SK-N-MC (cell line): ENCODE results near the gene MORN3.
"Not testable (repeated sequence)": the region's sequence is repeated elsewhere in the genome, so short reads cannot be mapped to it uniquely, and the experiment has no call there.

Source experiments
- DNase-seq: peaks from one replicate; pipeline ENCODE4 v3.0.0-alpha.2; 2011; ENCODE audit warnings: low read depth, low spot score
- H3K27ac ChIP-seq: fragments of 200-600 bp; sonication (generic); 2 replicates; pipeline ENCODE4 v1.5.1; 2016; ENCODE audit warnings: mixed run types
- H3K36me3 ChIP-seq: fragments of 200-600 bp; sonication (generic); 2 replicates; pipeline ENCODE4 v1.6.1; 2017; ENCODE audit warnings: antibody characterized with exemption, low read length, mixed read lengths; ENCODE audit not compliant: insufficient read depth
- H3K4me3 ChIP-seq: fragments of 200-600 bp; sonication (generic); 2 replicates; pipeline ENCODE4 v1.5.1; 2016
- H3K9ac ChIP-seq: fragments of 200-600 bp; sonication (generic); 2 replicates; pipeline ENCODE4 v1.8.0; 2017; ENCODE audit warnings: mixed run types, mixed read lengths; ENCODE audit not compliant: insufficient read length
- H3K9me3 ChIP-seq: fragments of 200-600 bp; sonication (generic); 2 replicates; pipeline ENCODE4 v1.6.1; 2017; ENCODE audit warnings: low read depth, mild to moderate bottlenecking, antibody characterized with exemption, low read length, moderate library complexity, mixed read lengths
- EZH2 ChIP-seq: fragments of 200-600 bp; sonication (generic); IDR thresholded peaks from one replicate; pipeline ENCODE4 v1.6.1; 2017; ENCODE audit warnings: antibody characterized with exemption
- FOXP2 ChIP-seq: optimal IDR thresholded peaks from 2 replicates; pipeline ENCODE3; 2011; ENCODE audit warnings: mild to moderate bottlenecking, moderate library complexity; ENCODE audit not compliant: insufficient read depth; ENCODE audit errors: extremely low read length, control extremely low read depth
- POLR2AphosphoS5 ChIP-seq: IDR thresholded peaks from 2 replicates; pipeline ENCODE4 v1.6.1; 2012; ENCODE audit warnings: mild to moderate bottlenecking, low read depth, low read length, borderline replicate concordance

Gene MORN3

GRCh38 chr12:121669521-121669900 lies at the start of gene MORN3:
Gene MORN3 (minus strand): TSS chr12:121669654. CDS start chr12:121669483, 171 bp downstream.
- TF ChIP-seq POLR2AphosphoS5: no peak
- TF ChIP-seq FOXP2: no peak
- TF ChIP-seq EZH2: no peak
- Histone ChIP-seq H3K9me3 (no peaks in the 10 kb centered on the region), H3K27ac (no peak within 1 kb of the TSS), H3K4me3 (no peak within 1 kb of the TSS), H3K36me3 (no peaks in the 10 kb centered on the region), H3K9ac (no peak within 1 kb of the TSS)
- no peak for DNase-seq

DNA sequence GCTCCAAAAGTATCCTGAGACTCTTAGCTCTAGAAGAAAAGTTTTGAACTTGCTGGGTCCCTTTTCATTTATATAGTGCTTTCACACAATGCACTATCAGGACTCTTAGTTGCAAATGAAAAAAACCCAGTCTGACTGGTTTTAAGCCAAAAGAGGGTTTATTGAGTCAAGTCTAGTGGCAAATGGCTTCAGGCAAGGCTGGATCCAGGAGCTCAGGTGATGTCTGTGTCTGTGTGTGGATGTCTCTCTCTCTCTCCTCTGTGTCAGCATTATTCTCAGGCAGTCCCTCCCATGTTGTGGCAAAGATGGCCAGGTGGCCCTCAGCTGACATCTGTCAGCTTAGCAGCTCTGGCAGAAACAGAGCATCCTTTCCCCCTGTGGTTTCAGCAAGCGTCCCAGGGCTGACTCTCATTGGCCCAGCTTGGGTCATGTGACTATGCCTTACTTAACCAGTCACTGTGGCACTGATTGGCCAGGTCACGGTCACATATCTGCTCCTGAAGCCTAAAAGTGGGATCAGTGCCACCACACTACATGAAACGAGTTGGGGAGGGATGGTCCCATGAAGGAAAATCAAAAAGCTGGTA lies 49.3 kb upstream of the MORN3 start:
- no peak overlapping the region for H3K27ac ChIP-seq
- H3K9ac ChIP-seq: no peak overlapping the region
- TF ChIP-seq POLR2AphosphoS5: no peak
- no peak for TF ChIP-seq EZH2
- no peak for TF ChIP-seq FOXP2
- H3K4me3 ChIP-seq: no peak overlapping the region
- H3K9me3 ChIP-seq: no peaks in the 10 kb centered on the region
- peaks cover 5% of the 10 kb centered on the region; the same call in 1 of the 2 replicates for H3K36me3 ChIP-seq
- DNase-seq: no peak

DNA sequence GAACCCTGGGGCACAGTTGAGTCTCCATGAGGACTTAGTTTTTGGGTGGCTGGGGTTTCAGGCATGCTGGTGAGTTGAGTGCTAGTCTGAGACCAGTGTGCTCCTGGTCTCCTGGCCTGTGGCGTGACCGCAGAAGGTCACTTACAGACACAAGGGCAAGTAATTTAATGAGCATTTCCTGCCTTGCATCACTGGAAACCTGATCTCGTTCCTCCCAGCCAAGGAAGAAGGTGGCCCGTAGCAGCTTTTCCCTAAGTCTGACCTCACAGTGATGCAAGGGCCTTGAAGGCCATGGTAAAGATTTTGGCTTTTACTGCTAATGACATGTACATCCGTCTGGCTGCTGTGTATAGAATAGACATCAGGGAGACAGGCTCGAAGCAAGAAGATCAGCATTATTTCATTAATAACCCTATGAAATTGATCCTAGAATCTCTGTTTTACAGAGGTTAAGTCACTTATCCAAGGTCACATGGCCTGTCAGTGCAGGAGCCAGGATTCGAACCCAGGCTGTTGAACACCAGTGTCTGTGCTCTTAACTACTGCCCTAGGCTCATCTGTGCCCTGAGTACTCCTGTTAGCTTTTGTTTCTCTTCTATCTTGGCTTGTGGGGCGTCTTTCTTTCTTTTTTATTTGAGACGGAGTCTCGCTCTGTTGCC lies 47.7 kb upstream of the MORN3 start:
- Histone ChIP-seq H3K36me3 (peaks cover 5% of the 10 kb centered on the region; the same call in 1 of the 2 replicates), H3K9ac (no peak overlapping the region), H3K9me3 (no peaks in the 10 kb centered on the region), H3K27ac (no peak overlapping the region), H3K4me3 (no peak overlapping the region)
- no peak for DNase-seq
- TF ChIP-seq FOXP2: no peak
- no peak for TF ChIP-seq EZH2
- no peak for TF ChIP-seq POLR2AphosphoS5

DNA sequence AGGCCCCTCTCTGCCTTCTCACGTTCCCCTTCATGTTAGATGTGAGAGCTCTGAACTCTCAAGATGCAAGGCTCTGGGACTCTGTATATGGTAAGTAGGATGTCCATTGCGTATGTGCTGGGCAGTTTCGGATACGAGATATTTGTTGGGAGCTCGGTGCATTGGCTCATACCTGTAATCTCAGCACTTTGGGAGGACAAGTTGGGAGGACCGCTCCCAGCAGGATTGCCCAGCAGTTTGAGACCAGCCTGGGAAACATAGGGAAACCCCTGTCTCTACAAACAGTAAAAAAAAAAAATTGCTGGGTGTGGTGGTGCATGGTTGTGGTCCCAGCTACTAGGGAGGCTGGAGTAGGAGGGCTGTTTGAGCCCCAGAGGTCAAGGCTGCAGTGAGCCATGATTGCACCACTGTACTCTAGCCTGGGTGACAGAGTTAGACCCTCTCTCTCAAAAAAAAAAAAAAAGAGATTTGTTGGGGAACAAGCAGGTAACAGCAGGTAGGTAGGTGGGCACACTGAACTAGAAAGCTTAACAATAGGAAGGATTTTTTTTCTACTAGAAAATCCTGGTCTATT lies 46.5 kb upstream of the MORN3 start:
- no peak overlapping the region for H3K4me3 ChIP-seq
- no peaks in the 10 kb centered on the region for H3K9me3 ChIP-seq
- H3K36me3 ChIP-seq: peaks cover 5% of the 10 kb centered on the region; the same call in 1 of the 2 replicates
- DNase-seq: no peak
- no peak overlapping the region for H3K9ac ChIP-seq
- TF ChIP-seq POLR2AphosphoS5 (no peak), FOXP2 (no peak), EZH2 (no peak)
- no peak overlapping the region for H3K27ac ChIP-seq

- not testable (repeated sequence) for H3K9me3 ChIP-seq, H3K27ac ChIP-seq, H3K9ac ChIP-seq, DNase-seq, H3K4me3 ChIP-seq, H3K36me3 ChIP-seq
Measured at GRCh38 chr12:121715055-121715454, 45.6 kb upstream of the MORN3 start.

DNA sequence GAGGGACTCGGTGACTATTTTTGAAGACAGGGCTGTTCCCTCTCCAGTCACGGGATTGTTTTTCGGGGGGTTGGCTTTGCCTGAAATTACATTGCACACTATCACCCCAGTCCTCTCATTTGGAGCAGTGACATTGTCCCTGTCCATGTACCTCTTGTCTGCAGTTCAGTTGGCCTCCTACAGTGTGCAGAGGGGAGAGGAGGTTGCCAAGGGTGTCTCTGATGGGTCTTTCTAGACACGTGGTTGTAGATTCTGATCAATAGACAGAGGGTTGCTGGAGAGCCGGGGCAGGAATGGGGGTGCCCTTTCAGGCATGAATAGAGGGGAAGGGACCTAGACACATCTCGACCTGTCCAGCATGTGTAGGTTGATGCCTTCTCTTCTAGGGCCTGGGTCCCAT lies 44.3 kb upstream of the MORN3 start:
- TF ChIP-seq EZH2 (no peak), POLR2AphosphoS5 (no peak), FOXP2 (no peak)
- H3K36me3 ChIP-seq: peaks cover 5% of the 10 kb centered on the region; the same call in 1 of the 2 replicates
- H3K9ac ChIP-seq: peak overlapping the region; percentile 71
- H3K27ac ChIP-seq: no peak overlapping the region
- H3K9me3 ChIP-seq: no peaks in the 10 kb centered on the region
- DNase-seq: no peak
- peak overlapping the region; percentile 96 for H3K4me3 ChIP-seq

DNA sequence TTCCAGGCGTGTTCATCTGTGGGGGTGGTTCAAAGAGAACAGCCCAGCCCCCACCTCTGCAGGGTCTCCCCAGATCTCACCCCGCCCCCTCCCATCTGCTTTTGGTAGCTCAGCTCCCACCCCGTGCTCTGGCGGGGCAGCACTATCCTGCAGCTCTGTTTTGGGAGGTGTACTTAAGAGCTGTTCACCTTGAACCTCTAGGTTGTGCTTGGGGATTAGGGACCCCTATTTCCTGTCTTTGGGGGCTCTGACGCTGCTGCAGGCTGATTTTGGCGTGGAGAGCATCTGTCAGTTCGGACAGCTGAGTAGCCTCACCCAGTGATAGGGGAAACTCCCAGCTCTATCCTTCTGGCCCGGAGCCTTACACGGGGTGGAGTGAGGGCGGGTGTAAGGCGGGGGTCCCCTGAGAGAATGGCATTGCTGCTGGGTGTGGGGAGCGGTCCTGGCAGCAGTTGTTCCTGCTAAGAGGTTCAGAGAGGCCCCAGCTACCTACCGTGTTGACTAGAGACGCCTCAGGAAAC lies 43.9 kb upstream of the MORN3 start:
- TF ChIP-seq FOXP2 (no peak), POLR2AphosphoS5 (no peak)
- no peak for DNase-seq
- Histone ChIP-seq H3K4me3 (peak overlapping the region; percentile 96), H3K9me3 (no peaks in the 10 kb centered on the region), H3K36me3 (peaks cover 5% of the 10 kb centered on the region; the same call in 1 of the 2 replicates), H3K9ac (peak overlapping the region; percentile 71), H3K27ac (no peak overlapping the region)

DNA sequence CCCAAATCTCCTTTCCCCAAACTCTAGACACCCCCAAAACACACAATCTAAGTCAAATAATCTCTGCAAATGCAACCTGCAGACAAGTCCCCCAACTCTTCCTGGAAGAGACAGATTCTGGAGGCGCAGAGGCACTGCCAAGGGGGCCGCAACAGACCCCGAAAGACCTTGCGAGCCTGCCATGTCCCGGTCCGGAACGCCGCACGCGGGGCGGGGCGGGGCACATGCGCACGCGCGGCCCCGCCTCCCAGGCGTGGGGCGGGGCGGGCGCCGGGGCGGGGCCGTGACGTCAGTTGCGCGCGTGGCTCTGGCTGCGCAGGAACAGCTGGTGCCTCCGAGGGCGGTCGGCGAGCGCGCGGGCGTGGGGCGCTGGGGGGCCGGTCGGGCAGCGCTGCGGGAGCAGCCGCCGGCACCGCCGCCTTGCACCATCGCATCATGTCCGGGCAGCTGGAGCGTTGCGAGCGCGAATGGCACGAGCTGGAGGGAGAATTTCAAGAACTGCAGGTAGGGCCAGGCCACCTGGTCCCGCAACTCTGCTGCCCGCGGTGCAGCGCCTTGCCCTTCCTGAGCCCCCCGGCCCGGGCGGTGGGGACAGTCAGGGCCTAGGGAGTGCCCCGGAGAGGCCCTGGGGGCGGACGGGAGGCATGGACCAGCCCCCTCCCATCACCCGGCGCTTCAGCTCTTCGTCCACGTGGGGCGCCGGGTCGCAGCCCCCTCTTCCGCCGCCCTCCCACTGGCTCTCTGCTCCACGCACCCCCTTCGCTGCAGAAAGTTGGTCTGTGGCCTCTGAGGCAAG lies 43.2 kb upstream of the MORN3 start, which contains the start of gene TMEM120B:
TMEM120B (plus strand) TSS at position 292 of the 796 bp plus-strand sequence; CDS start at position 436, 144 bp downstream.
- Histone ChIP-seq H3K9me3 (no peaks in the 10 kb centered on the region), H3K4me3 (peak within 1 kb of the TSS; percentile 96), H3K9ac (peak within 1 kb of the TSS; percentile 91), H3K36me3 (peaks cover 5% of the 10 kb centered on the region; the same call in 1 of the 2 replicates), H3K27ac (no peak within 1 kb of the TSS)
- TF ChIP-seq EZH2 (no peak), POLR2AphosphoS5 (peak; percentile 88)
- no peak for DNase-seq
